ENCODE data around the gene CSTPP1. TPM values are rescaled to one million over a fixed set of nuclear protein-coding genes. Genes with fewer than 3 reads are reported as not detected.

The CSTPP1 gene
- 10 to 100 TPM; 12.9 to 15.0 (median 14.3) TPM for total RNA-seq

- peaks cover 8% of the 10 kb centered on the region for H3K36me3 Mint-ChIP-seq (ENCODE audit: insufficient read depth)
- peaks cover 7% of the 10 kb centered on the region for H3K27me3 Mint-ChIP-seq (ENCODE audit: low read depth)
- peaks cover 13% of the 10 kb centered on the region for H3K4me1 Mint-ChIP-seq (ENCODE audit: low read depth)
- no peaks in the 10 kb centered on the region for H3K9me3 Mint-ChIP-seq
- peak within 1 kb of the TSS; percentile 99 for H3K4me3 Mint-ChIP-seq
- DNase-seq (peak; percentile 93), ATAC-seq (peak; percentile 99)
Observed at GRCh38 chr11:46936138-46937110, at the start of gene CSTPP1. CSTPP1 (plus strand) TSS chr11:46936761; CDS start chr11:46936806, 45 bp downstream.

GRCh38 chr11:46888636-46889035, 47.9 kb upstream of the CSTPP1 start:
- H3K27me3 Mint-ChIP-seq (ENCODE audit: low read depth) = peaks cover 10% of the 10 kb centered on the region
- no peaks in the 10 kb centered on the region for H3K36me3 Mint-ChIP-seq (ENCODE audit: insufficient read depth)
- H3K9me3 Mint-ChIP-seq = no peaks in the 10 kb centered on the region
- H3K4me3 Mint-ChIP-seq = no peak overlapping the region
- no peaks in the 10 kb centered on the region for H3K4me1 Mint-ChIP-seq (ENCODE audit: low read depth)
- no peak for ATAC-seq
- no peak for DNase-seq

- Mint-ChIP-seq H3K27me3 (ENCODE audit: low read depth) (peaks cover 10% of the 10 kb centered on the region), H3K4me3 (no peak overlapping the region), H3K4me1 (ENCODE audit: low read depth) (no peaks in the 10 kb centered on the region), H3K9me3 (no peaks in the 10 kb centered on the region), H3K36me3 (ENCODE audit: insufficient read depth) (no peaks in the 10 kb centered on the region)
- ATAC-seq (peak in 1 of 2 donors; percentile 15), DNase-seq (no peak)
Observed at GRCh38 chr11:46889251-46889650, 47.3 kb upstream of the CSTPP1 start.

- Mint-ChIP-seq H3K36me3 (ENCODE audit: insufficient read depth) (no peaks in the 10 kb centered on the region), H3K9me3 (no peaks in the 10 kb centered on the region), H3K4me3 (no peak overlapping the region), H3K27me3 (ENCODE audit: low read depth) (peaks cover 9% of the 10 kb centered on the region), H3K4me1 (ENCODE audit: low read depth) (no peaks in the 10 kb centered on the region)
- ATAC-seq (peak; percentile 85 to 90), DNase-seq (peak; percentile 72)
Observed at GRCh38 chr11:46889689-46890475, 46.7 kb upstream of the CSTPP1 start.

GRCh38 chr11:46890665-46891064, 45.9 kb upstream of the CSTPP1 start:
- H3K36me3 Mint-ChIP-seq (ENCODE audit: insufficient read depth) = no peaks in the 10 kb centered on the region
- H3K27me3 Mint-ChIP-seq (ENCODE audit: low read depth) = peaks cover 8% of the 10 kb centered on the region

GRCh38 chr11:46892109-46892508, 44.5 kb upstream of the CSTPP1 start:
- Mint-ChIP-seq H3K27me3 (ENCODE audit: low read depth) (peaks cover 5% of the 10 kb centered on the region), H3K9me3 (no peaks in the 10 kb centered on the region), H3K36me3 (ENCODE audit: insufficient read depth) (no peaks in the 10 kb centered on the region), H3K4me1 (ENCODE audit: low read depth) (no peaks in the 10 kb centered on the region), H3K4me3 (no peak overlapping the region)
- DNase-seq (no peak), ATAC-seq (no peak)

More at GRCh38 chr11:46890665-46891064, 45.9 kb upstream of the CSTPP1 start:
- Mint-ChIP-seq H3K4me3 (no peak overlapping the region), H3K9me3 (no peaks in the 10 kb centered on the region), H3K4me1 (ENCODE audit: low read depth) (no peaks in the 10 kb centered on the region)
- DNase-seq = no peak
- ATAC-seq = no peak

GRCh38 chr11:46892838-46893237, 43.7 kb upstream of the CSTPP1 start:
- no peak for ATAC-seq
- H3K4me3 Mint-ChIP-seq = no peak overlapping the region
- no peaks in the 10 kb centered on the region for H3K4me1 Mint-ChIP-seq (ENCODE audit: low read depth)
- no peaks in the 10 kb centered on the region for H3K36me3 Mint-ChIP-seq (ENCODE audit: insufficient read depth)
- no peaks in the 10 kb centered on the region for H3K9me3 Mint-ChIP-seq
- DNase-seq = no peak
- peaks cover 5% of the 10 kb centered on the region for H3K27me3 Mint-ChIP-seq (ENCODE audit: low read depth)

GRCh38 chr11:46894506-46894905, 42.1 kb upstream of the CSTPP1 start:
- DNase-seq (no peak), ATAC-seq (no peak)
- peaks cover under 1% of the 10 kb centered on the region for H3K27me3 Mint-ChIP-seq (ENCODE audit: low read depth)
- no peaks in the 10 kb centered on the region for H3K9me3 Mint-ChIP-seq
- no peaks in the 10 kb centered on the region for H3K4me1 Mint-ChIP-seq (ENCODE audit: low read depth)
- H3K36me3 Mint-ChIP-seq (ENCODE audit: insufficient read depth) = no peaks in the 10 kb centered on the region
- no peak overlapping the region for H3K4me3 Mint-ChIP-seq

- H3K27me3 Mint-ChIP-seq (ENCODE audit: low read depth) = no peaks in the 10 kb centered on the region
- no peaks in the 10 kb centered on the region for H3K9me3 Mint-ChIP-seq
- no peaks in the 10 kb centered on the region for H3K36me3 Mint-ChIP-seq (ENCODE audit: insufficient read depth)
- no peak for DNase-seq
- H3K4me1 Mint-ChIP-seq (ENCODE audit: low read depth) = no peaks in the 10 kb centered on the region
- H3K4me3 Mint-ChIP-seq = no peak overlapping the region
- ATAC-seq = no peak
Observed at GRCh38 chr11:46894961-46895360, 41.6 kb upstream of the CSTPP1 start.

- no peaks in the 10 kb centered on the region for H3K27me3 Mint-ChIP-seq (ENCODE audit: low read depth)
- no peaks in the 10 kb centered on the region for H3K4me1 Mint-ChIP-seq (ENCODE audit: low read depth)
- no peak for ATAC-seq
- DNase-seq = no peak
- H3K36me3 Mint-ChIP-seq (ENCODE audit: insufficient read depth) = no peaks in the 10 kb centered on the region
- no peaks in the 10 kb centered on the region for H3K9me3 Mint-ChIP-seq
- H3K4me3 Mint-ChIP-seq = no peak overlapping the region
Observed at GRCh38 chr11:46895821-46896220, 40.7 kb upstream of the CSTPP1 start.

- Mint-ChIP-seq H3K27me3 (ENCODE audit: low read depth) (no peaks in the 10 kb centered on the region), H3K9me3 (no peaks in the 10 kb centered on the region), H3K4me1 (ENCODE audit: low read depth) (no peaks in the 10 kb centered on the region), H3K36me3 (ENCODE audit: insufficient read depth) (no peaks in the 10 kb centered on the region), H3K4me3 (no peak overlapping the region)
- no peak for DNase-seq
- ATAC-seq = peak in 1 of 2 donors; percentile 18
Observed at GRCh38 chr11:46896719-46897406, 39.7 kb upstream of the CSTPP1 start.

- Mint-ChIP-seq H3K4me1 (ENCODE audit: low read depth) (no peaks in the 10 kb centered on the region), H3K27me3 (ENCODE audit: low read depth) (peaks cover 2% of the 10 kb centered on the region), H3K9me3 (no peaks in the 10 kb centered on the region), H3K4me3 (no peak overlapping the region), H3K36me3 (ENCODE audit: insufficient read depth) (no peaks in the 10 kb centered on the region)
- DNase-seq (no peak), ATAC-seq (no peak)
Observed at GRCh38 chr11:46898396-46899095, 38.0 kb upstream of the CSTPP1 start.

- H3K27me3 Mint-ChIP-seq (ENCODE audit: low read depth) = peaks cover 2% of the 10 kb centered on the region
- DNase-seq (no peak), ATAC-seq (no peak)
- no peaks in the 10 kb centered on the region for H3K9me3 Mint-ChIP-seq
- no peaks in the 10 kb centered on the region for H3K4me1 Mint-ChIP-seq (ENCODE audit: low read depth)
- H3K36me3 Mint-ChIP-seq (ENCODE audit: insufficient read depth) = no peaks in the 10 kb centered on the region
- no peak overlapping the region for H3K4me3 Mint-ChIP-seq
Observed at GRCh38 chr11:46899501-46900025, 37.0 kb upstream of the CSTPP1 start.

All from activated T-cell treated with anti-CD3 and anti-CD28 coated beads, Interleukin-2, amount 50 U/mL, for 4 hours (primary cell).